GM10248 (cell line): ENCODE data around the gene NMUR1.
A peak's percentile ranks its signal among the peaks of the same experiment; 100 is the strongest.

Experiments
- CTCF ChIA-PET: fragments of 300-600 bp; sonication (Branson Sonifier 250); formaldehyde crosslinking; extraction: SDS; loops from one replicate; lab custom pipeline; 2021; ENCODE audit warnings: antibody characterized with exemption; lab: Yijun Ruan, JAX
- POLR2A ChIA-PET: fragments of 350-650 bp; sonication (Branson Sonifier 250); formaldehyde crosslinking; extraction: SDS; loops from one replicate; lab custom pipeline; 2020; ENCODE audit warnings: antibody characterized with exemption; lab: Yijun Ruan, JAX
- DNase-seq: peaks from one replicate; pipeline ENCODE4 v3.0.0; 2012; ENCODE audit errors: extremely low spot score
- TF ChIP-seq, protein P1 (sequence below): IDR thresholded peaks from 2 replicates; pipeline ENCODE4 v1.5.1; 2012; ENCODE audit warnings: mild to moderate bottlenecking, low read depth; ENCODE audit errors: extremely low read depth, missing control alignments, control extremely low read depth

The NMUR1 gene

DNA sequence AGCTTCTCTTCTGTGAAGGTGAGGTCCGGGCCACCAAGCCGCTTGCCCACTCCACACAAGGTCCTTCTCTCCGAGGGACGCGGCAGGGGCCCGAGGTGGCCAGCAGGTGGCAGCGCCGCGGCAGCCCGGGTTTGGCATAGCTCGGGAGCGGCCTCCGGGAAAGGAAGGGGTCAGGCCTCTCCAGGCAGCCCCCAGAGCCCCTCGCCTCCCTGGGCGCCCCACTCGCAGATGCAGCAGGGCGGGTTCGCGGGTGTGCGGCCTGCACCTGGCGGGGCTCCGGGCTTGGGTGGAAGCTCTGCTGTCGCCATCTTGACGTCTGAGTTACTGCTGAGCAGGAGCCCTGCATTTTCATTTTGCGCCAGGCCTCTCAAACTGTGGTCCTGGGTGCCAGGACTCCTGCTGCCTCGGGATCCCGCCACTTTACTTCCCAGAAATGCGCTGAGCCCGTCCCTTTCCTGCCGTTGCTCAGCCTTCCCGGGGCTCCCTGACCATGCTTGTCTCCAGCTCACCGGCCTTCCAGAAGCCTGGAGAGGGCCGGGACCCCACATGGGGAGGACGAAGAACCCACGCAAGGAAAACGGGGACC, 47.3 kb downstream of the NMUR1 start:
- peak; percentile 89 for DNase-seq
- POLR2A ChIA-PET, result interaction anchor here (1.0 kb wide), 2 partner anchors 19 to 22 kb away, joined by 3 to 8 read pairs; partner anchors contain the start of gene NCL
- TF ChIP-seq, protein P1, sequence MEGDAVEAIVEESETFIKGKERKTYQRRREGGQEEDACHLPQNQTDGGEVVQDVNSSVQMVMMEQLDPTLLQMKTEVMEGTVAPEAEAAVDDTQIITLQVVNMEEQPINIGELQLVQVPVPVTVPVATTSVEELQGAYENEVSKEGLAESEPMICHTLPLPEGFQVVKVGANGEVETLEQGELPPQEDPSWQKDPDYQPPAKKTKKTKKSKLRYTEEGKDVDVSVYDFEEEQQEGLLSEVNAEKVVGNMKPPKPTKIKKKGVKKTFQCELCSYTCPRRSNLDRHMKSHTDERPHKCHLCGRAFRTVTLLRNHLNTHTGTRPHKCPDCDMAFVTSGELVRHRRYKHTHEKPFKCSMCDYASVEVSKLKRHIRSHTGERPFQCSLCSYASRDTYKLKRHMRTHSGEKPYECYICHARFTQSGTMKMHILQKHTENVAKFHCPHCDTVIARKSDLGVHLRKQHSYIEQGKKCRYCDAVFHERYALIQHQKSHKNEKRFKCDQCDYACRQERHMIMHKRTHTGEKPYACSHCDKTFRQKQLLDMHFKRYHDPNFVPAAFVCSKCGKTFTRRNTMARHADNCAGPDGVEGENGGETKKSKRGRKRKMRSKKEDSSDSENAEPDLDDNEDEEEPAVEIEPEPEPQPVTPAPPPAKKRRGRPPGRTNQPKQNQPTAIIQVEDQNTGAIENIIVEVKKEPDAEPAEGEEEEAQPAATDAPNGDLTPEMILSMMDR, result peak; percentile 98
- CTCF ChIA-PET, result interaction anchor here (0.7 to 4.4 kb wide), 44 partner anchors 9 to 430 kb away, joined by 3 to 103 read pairs (median 4); partner anchors contain the start of genes NCL, NMUR1 and PSMD1

DNA sequence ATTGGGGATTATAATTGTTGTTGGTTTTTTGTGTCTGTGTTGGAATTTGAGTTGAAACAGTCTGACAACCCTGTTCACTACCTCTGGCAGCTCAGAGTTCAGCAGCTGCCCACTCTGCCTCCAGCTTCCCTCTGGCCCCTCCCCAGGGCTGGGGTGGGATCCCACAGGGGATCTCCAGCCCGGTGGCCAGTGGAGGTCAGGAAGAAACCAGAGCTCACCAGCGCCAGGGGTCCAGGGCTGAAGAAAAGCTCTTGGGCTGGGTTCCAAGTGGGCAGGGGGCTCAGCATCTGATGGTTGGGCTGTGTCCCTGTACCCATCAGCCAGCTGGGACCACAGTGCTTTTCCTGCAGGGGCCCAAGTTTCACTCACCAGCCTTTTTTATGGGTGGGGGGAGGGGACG, 49.5 kb downstream of the NMUR1 start:
- DNase-seq, result no peak
- TF ChIP-seq, protein P1, result no peak
- CTCF ChIA-PET, result interaction anchor here (0.7 to 4.4 kb wide), 15 partner anchors 11 to 428 kb away, joined by 3 to 103 read pairs (median 7); partner anchors contain the start of genes NCL and NMUR1
- POLR2A ChIA-PET, result interaction anchor here (2.0 kb wide), 1 partner anchor 17 kb away, joined by 14 read pairs; the partner anchor contains the start of gene NCL

DNA sequence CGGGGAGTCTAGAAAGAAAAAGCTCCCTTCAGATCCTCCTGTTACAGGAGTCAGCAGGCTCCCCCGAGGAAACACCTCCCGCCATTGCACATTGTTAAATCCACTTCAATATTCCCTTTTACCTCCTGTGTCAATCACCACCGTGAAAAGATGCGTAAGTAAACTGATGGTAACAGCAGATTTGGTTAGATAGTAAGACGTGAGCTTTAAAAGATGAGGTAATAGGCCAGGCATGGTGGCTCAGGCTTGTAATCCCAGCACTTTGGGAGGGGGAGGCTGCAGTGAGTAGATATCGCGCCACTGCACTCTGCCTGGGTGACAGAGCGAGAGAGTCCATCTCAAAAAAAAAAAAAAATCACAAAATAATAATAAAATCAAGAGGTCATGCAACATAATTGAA, 50.8 kb downstream of the NMUR1 start:
- ChIA-PET CTCF (interaction anchor here (0.8 to 1.5 kb wide), 4 partner anchors 11 to 196 kb away, joined by 3 read pairs; no protein-coding TSS in a partner anchor), POLR2A (no interaction called here)
- TF ChIP-seq, protein P1, result no peak
- DNase-seq, result no peak

- TF ChIP-seq, protein P1, result no peak
- CTCF ChIA-PET, result interaction anchor here (1.3 to 3.2 kb wide), 2 partner anchors 13 to 64 kb away, joined by 3 to 9 read pairs; no protein-coding TSS in a partner anchor
- DNase-seq, result no peak
- POLR2A ChIA-PET, result no interaction called here
Observed at GRCh38 chr2:231476920-231477319, 53.3 kb downstream of the NMUR1 start.

DNA sequence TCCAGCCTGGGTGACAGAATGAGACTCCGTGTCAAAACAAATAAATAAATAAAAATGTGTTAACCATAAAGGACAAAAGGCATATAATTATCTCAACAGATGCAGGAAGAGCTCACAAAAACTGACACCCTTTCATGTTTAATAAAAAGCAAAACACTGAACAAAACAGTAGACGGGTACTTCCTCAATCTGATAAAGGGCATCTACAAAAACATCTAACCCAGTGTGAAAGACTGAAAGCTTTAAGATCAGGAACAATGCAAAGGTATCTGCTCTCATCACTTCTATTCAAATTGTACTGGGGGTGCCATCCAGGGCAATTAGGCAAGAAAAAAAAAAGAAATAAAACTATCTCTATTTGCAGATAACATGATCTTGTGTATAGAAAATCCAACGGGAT, 54.3 kb downstream of the NMUR1 start:
- TF ChIP-seq, protein P1, result no peak
- CTCF ChIA-PET, result interaction anchor here (0.8 to 3.2 kb wide), 8 partner anchors 10 to 199 kb away, joined by 3 to 9 read pairs (median 3); partner anchors contain the start of gene NCL
- POLR2A ChIA-PET, result no interaction called here
- no peak for DNase-seq
